Immature natural killer cell (primary cell): ENCODE results near the gene E4F1. TPM values are rescaled to one million over a fixed set of nuclear protein-coding genes. Genes with fewer than 3 reads are reported as not detected.

Experiments used
- DNase-seq, 3 donors: peaks; one replicate each; pipeline ENCODE4 v3.0.0; 2022; ENCODE audit warnings: mixed read lengths in 1 of 3
- H3K27ac Mint-ChIP-seq, 6 donors: one replicate each; pipeline ENCODE4 v1.8.0; 2020; ENCODE audit warnings: mixed read lengths in 6 of 6, mild to moderate bottlenecking in 5 of 6, inconsistent platforms in 4 of 6, moderate library complexity in 3 of 6
- H3K27me3 Mint-ChIP-seq, 3 donors: one replicate each; pipeline ENCODE4 v1.8.0; 2020 to 2021; ENCODE audit warnings: low read depth in 3 of 3, mild to moderate bottlenecking in 3 of 3, mixed read lengths in 3 of 3, moderate library complexity in 3 of 3, inconsistent platforms in 1 of 3
- H3K36me3 Mint-ChIP-seq, 3 donors: one replicate each; pipeline ENCODE4 v1.8.0; 2020; ENCODE audit warnings: mixed read lengths in 3 of 3, inconsistent platforms in 2 of 3, mild to moderate bottlenecking in 2 of 3
- H3K4me1 Mint-ChIP-seq, 2 donors: one replicate each; pipeline ENCODE4 v1.8.0; 2020; ENCODE audit warnings: inconsistent platforms in 2 of 2, mild to moderate bottlenecking in 2 of 2, mixed read lengths in 2 of 2, moderate library complexity in 1 of 2
- H3K4me3 Mint-ChIP-seq, 5 donors: one replicate each; pipeline ENCODE4 v1.8.0; 2020; ENCODE audit warnings: mild to moderate bottlenecking in 5 of 5, mixed read lengths in 5 of 5, inconsistent platforms in 3 of 5, moderate library complexity in 3 of 5
- H3K9me3 Mint-ChIP-seq, 6 donors: one replicate each; pipeline ENCODE4 v1.8.0; 2020; ENCODE audit warnings: mild to moderate bottlenecking in 6 of 6, mixed read lengths in 6 of 6, inconsistent platforms in 4 of 6, moderate library complexity in 3 of 6
- polyA plus RNA-seq, 3 donors: library from polyadenylated mRNA; unstranded; fragments of 300-500 nt; fragmentation: Illumina TruSeq; gene quantifications; one replicate each; pipeline ENCODE4 v1.2.3, GENCODE V29; 2021

The E4F1 gene
- polyA plus RNA-seq, 3 donors from 2014 or later = 8.4 to 18.6 (median 10.3) TPM

DNA sequence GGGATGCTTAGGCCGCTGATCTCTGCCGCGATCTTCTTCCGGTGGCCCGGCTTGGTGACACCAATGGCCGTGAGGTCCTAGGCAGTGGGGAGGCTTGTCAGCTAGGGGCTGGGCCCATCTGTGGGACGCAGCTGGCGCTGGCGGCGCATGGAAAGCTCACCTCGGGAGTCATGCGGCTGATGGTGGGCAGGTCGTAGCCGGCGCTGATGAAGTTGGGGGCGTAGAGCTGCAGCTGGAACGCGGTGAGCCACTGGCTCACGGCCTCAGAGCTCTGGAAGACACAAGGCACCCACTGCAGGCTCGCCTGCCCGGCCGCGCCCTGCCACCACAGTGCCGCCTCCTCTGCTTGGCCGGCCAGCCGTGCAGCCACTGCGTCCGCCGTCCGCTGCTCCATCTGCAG is 39.7 kb upstream of the E4F1 start:
- DNase-seq = no peak
- Mint-ChIP-seq H3K27me3 (peaks cover 0 to 1% (median 0%) of the 10 kb centered on the region in 3 donors), H3K27ac (no peak overlapping the region), H3K36me3 (no peaks in the 10 kb centered on the region), H3K4me1 (peaks cover 0 to 4% of the 10 kb centered on the region in 2 donors), H3K9me3 (no peaks in the 10 kb centered on the region), H3K4me3 (no peak overlapping the region)

GRCh38 chr16:2184346-2184745 is 39.0 kb upstream of the E4F1 start:
- H3K36me3 Mint-ChIP-seq = no peaks in the 10 kb centered on the region
- peaks cover 0 to 1% (median 0%) of the 10 kb centered on the region in 3 donors for H3K27me3 Mint-ChIP-seq
- no peak overlapping the region for H3K27ac Mint-ChIP-seq
- DNase-seq = no peak
- no peaks in the 10 kb centered on the region for H3K9me3 Mint-ChIP-seq
- H3K4me1 Mint-ChIP-seq = peaks cover 0 to 4% of the 10 kb centered on the region in 2 donors
- no peak overlapping the region for H3K4me3 Mint-ChIP-seq

DNA sequence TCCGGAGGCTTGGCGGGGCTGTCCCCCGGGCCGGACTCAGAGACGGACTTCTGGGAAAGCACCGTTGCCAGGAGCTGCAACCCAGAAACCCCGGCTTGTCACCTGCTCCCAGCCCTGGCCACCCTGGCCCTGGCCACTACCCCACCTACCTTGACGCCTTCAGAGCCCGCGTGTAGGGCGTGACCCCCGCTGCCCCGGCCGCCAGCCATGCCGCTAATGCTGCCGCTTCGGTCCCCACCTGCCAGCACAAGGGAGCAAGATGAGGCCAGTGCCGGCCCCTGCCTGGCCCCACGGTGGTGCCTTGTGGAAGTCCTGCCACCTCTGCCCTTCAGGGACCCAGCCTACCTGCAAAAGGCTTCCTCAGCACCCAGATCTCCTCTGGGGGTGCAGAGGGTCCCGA is 38.4 kb upstream of the E4F1 start:
- DNase-seq = no peak
- Mint-ChIP-seq H3K4me3 (no peak overlapping the region), H3K9me3 (no peaks in the 10 kb centered on the region), H3K27me3 (peaks cover 0 to 1% (median 0%) of the 10 kb centered on the region in 3 donors), H3K36me3 (no peaks in the 10 kb centered on the region), H3K4me1 (peaks cover 0 to 4% of the 10 kb centered on the region in 2 donors), H3K27ac (no peak overlapping the region)

- H3K4me3 Mint-ChIP-seq = no peak overlapping the region
Measured at GRCh38 chr16:2186064-2186463, 37.3 kb upstream of the E4F1 start.

DNA sequence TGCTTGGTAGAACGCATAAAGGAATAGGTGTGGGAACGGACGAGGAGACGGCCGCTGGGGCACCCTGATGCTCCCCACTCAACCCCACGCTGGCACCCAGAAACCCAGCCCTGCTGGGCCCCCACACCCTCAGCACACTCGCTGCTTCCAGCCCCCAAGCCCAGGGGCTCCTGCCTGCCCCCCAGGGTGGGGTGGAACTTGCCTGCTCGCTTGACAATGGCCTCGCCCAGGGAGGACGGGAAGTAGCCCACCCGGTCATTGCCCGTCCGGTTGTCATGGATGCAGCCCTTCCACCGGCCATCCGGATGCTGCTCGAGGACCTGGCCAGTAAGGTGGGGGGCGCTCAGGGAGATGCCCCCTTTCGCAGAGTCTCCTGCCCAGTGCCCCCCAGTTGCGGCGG is 36.9 kb upstream of the E4F1 start:
- H3K36me3 Mint-ChIP-seq = no peaks in the 10 kb centered on the region
- H3K4me1 Mint-ChIP-seq = peaks cover 0 to 4% of the 10 kb centered on the region in 2 donors
- no peaks in the 10 kb centered on the region for H3K9me3 Mint-ChIP-seq
- DNase-seq = no peak
- no peak overlapping the region for H3K27ac Mint-ChIP-seq
- H3K27me3 Mint-ChIP-seq = peaks cover 0 to 1% (median 0%) of the 10 kb centered on the region in 3 donors
- H3K4me3 Mint-ChIP-seq = no peak overlapping the region

More at GRCh38 chr16:2186064-2186463, 37.3 kb upstream of the E4F1 start:
- Mint-ChIP-seq H3K9me3 (no peaks in the 10 kb centered on the region), H3K27me3 (peaks cover 0 to 1% (median 0%) of the 10 kb centered on the region in 3 donors), H3K4me1 (peaks cover 0 to 4% of the 10 kb centered on the region in 2 donors), H3K36me3 (no peaks in the 10 kb centered on the region), H3K27ac (no peak overlapping the region)
- no peak for DNase-seq

GRCh38 chr16:2187212-2187611 is 36.2 kb upstream of the E4F1 start:
- Mint-ChIP-seq H3K27me3 (peaks cover 0 to 1% (median 0%) of the 10 kb centered on the region in 3 donors), H3K36me3 (no peaks in the 10 kb centered on the region), H3K9me3 (no peaks in the 10 kb centered on the region), H3K4me1 (peaks cover 0 to 1% of the 10 kb centered on the region in 2 donors), H3K27ac (no peak overlapping the region), H3K4me3 (no peak overlapping the region)
- no peak for DNase-seq

GRCh38 chr16:2188395-2188794 is 35.0 kb upstream of the E4F1 start:
- Mint-ChIP-seq H3K36me3 (no peaks in the 10 kb centered on the region), H3K4me1 (no peaks in the 10 kb centered on the region), H3K27me3 (peaks cover 0 to 2% (median 2%) of the 10 kb centered on the region in 3 donors), H3K4me3 (no peak overlapping the region), H3K27ac (no peak overlapping the region), H3K9me3 (no peaks in the 10 kb centered on the region)
- no peak for DNase-seq

DNA sequence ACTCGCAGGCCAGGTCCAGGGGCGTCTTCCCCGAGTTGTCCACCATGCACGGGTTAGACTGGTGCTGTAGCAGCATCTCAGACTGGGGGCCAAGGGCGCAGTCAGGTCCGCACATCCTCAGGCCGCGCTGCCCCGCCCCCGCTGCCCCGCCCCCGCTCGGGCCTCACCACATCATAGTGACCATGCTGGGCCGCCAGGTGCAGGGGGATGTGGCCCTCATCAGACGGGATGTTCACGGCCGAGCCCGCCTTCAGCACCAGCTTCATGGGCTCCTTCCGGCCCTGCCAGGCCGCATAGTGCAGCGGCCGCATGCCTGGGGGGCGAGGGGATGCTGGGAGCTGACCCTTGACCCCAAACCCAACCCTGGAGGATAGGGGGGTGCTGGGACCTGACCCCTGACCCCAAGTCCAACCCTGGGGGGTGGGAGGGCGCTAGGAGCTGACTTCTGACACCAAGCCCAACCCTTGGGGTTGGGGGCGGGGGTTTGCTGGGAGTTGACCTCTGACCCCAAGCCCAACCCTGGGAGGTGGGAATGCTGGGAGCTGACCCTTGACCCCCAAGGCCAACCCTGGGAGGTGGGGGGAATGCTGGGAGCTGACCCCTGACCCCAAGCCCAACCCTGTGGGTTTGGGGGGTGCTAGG is 34.0 kb upstream of the E4F1 start:
- H3K36me3 Mint-ChIP-seq = no peaks in the 10 kb centered on the region
- no peak overlapping the region for H3K27ac Mint-ChIP-seq

GRCh38 chr16:2190002-2190658 is 33.3 kb upstream of the E4F1 start:
- no peaks in the 10 kb centered on the region for H3K36me3 Mint-ChIP-seq
- no peak for DNase-seq

More for the DNA sequence above, 34.0 kb upstream of the E4F1 start:
- no peaks in the 10 kb centered on the region for H3K9me3 Mint-ChIP-seq
- H3K4me3 Mint-ChIP-seq = no peak overlapping the region
- peaks cover 0 to 5% (median 2%) of the 10 kb centered on the region in 3 donors for H3K27me3 Mint-ChIP-seq
- H3K4me1 Mint-ChIP-seq = no peaks in the 10 kb centered on the region
- DNase-seq = no peak

GRCh38 chr16:2190659-2191445 is 32.5 kb upstream of the E4F1 start:
- H3K9me3 Mint-ChIP-seq = no peaks in the 10 kb centered on the region
- H3K27ac Mint-ChIP-seq = no peak overlapping the region
- no peak overlapping the region for H3K4me3 Mint-ChIP-seq
- DNase-seq = no peak
- no peaks in the 10 kb centered on the region for H3K36me3 Mint-ChIP-seq
- H3K27me3 Mint-ChIP-seq = peaks cover 0 to 5% (median 5%) of the 10 kb centered on the region in 3 donors
- peaks cover 0 to 2% of the 10 kb centered on the region in 2 donors for H3K4me1 Mint-ChIP-seq

More at GRCh38 chr16:2190002-2190658, 33.3 kb upstream of the E4F1 start:
- Mint-ChIP-seq H3K4me1 (peaks cover 0 to 2% of the 10 kb centered on the region in 2 donors), H3K27me3 (peaks cover 0 to 5% (median 5%) of the 10 kb centered on the region in 3 donors), H3K4me3 (no peak overlapping the region), H3K27ac (no peak overlapping the region), H3K9me3 (no peaks in the 10 kb centered on the region)

- no peak overlapping the region for H3K27ac Mint-ChIP-seq
- peaks cover 0 to 5% (median 5%) of the 10 kb centered on the region in 3 donors for H3K27me3 Mint-ChIP-seq
- H3K9me3 Mint-ChIP-seq = no peaks in the 10 kb centered on the region
- no peak for DNase-seq
- H3K4me3 Mint-ChIP-seq = no peak overlapping the region
- peaks cover 0 to 2% of the 10 kb centered on the region in 2 donors for H3K4me1 Mint-ChIP-seq
- H3K36me3 Mint-ChIP-seq = no peaks in the 10 kb centered on the region
Measured at GRCh38 chr16:2191446-2191706, 32.0 kb upstream of the E4F1 start.

DNA sequence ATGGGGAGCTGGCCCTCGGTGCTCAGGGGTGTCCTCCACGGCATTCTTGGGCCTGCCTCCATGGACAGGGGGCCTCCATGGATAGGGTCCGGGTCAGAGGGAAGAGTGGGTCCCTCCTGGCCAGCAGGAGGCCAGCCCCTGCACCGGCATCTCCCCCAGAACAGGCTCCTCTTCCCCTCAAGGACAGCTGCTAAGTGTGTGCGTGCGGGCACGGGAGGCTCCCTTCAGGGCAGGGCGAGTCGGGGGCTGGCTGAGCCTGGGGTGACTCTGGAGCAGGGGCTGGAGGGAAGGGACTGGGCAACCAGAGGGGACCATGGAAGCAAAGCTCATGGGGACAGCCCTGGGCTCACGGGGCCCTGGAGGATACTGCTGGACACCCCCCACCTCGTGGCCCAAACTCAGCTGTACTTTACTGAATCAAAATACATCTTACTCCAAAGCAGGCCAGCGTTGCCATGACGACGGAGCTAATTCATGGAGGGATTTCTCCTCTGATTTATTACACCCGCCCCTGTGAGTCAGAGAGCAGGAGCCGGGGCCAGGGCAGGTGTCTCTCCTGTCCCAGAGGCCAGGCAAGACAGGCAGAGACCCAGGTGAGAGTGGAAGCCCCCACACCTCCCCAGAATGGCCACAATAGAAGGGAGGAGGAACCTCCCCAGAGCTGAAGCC is 29.1 kb upstream of the E4F1 start:
- peak overlapping the region in 1 of 5 donors; percentile 41 for H3K4me3 Mint-ChIP-seq
- H3K4me1 Mint-ChIP-seq = peaks cover 0 to 5% of the 10 kb centered on the region in 2 donors
- no peaks in the 10 kb centered on the region for H3K9me3 Mint-ChIP-seq
- no peak for DNase-seq
- H3K27ac Mint-ChIP-seq = no peak overlapping the region
- peaks cover 4 to 18% (median 10%) of the 10 kb centered on the region in 3 donors for H3K27me3 Mint-ChIP-seq
- H3K36me3 Mint-ChIP-seq = no peaks in the 10 kb centered on the region

- H3K4me1 Mint-ChIP-seq = peaks cover 0 to 5% of the 10 kb centered on the region in 2 donors
- no peak overlapping the region for H3K27ac Mint-ChIP-seq
- peaks cover 4 to 18% (median 10%) of the 10 kb centered on the region in 3 donors for H3K27me3 Mint-ChIP-seq
- peak; percentile 28 to 47 (median 45) for DNase-seq
- no peaks in the 10 kb centered on the region for H3K9me3 Mint-ChIP-seq
- no peaks in the 10 kb centered on the region for H3K36me3 Mint-ChIP-seq
- H3K4me3 Mint-ChIP-seq = peak overlapping the region in 3 of 5 donors; percentile 33 to 41 (median 39)
Measured at GRCh38 chr16:2194852-2195321, 28.5 kb upstream of the E4F1 start.
